ENCODE results near the gene NANOG. TPM values are rescaled to one million over a fixed set of nuclear protein-coding genes. Genes with fewer than 3 reads are reported as not detected.
"Not testable (repeated sequence)": the region's sequence is repeated elsewhere in the genome, so short reads cannot be mapped to it uniquely, and the experiment has no call there.

NANOG gene
- total RNA-seq, 3 donors from 2014 or later (not counting 1 experiment from before 2014, with no cell fraction given): not detected

- intact Hi-C loops (cut with micrococcal nuclease); H3K9me3 Mint-ChIP-seq; H3K4me1 ChIP-seq (ENCODE audit: control insufficient read depth, insufficient read depth, low read length); H3K36me3 ChIP-seq (ENCODE audit: control insufficient read depth, insufficient read depth, low read length); H3K4me1 Mint-ChIP-seq; H3K36me3 Mint-ChIP-seq; H3K4me3 ChIP-seq (ENCODE audit: low read length); DNase-seq; H3K9me3 ChIP-seq (ENCODE audit: control insufficient read depth, insufficient read depth, low read length); H3K27me3 ChIP-seq (ENCODE audit: control insufficient read depth, insufficient read depth, low read length): not testable (repeated sequence)
- Mint-ChIP-seq H3K27me3 (ENCODE audit: low read depth in 2 of 2) (peaks cover 15 to 16% of the 10 kb centered on the region in 2 donors), H3K27ac (peak overlapping the region in 1 of 2 donors; percentile 47), H3K4me3 (peak overlapping the region; percentile 55)
- peak overlapping the region; percentile 66 for H3K27ac ChIP-seq (ENCODE audit: low read length)
- WGBS (ENCODE audit: insufficient coverage): 8% methylated on average over 3 of the region's 8 CpGs
- peak in 1 of 3 donors; percentile 34 for ATAC-seq
These were observed 53.9 kb downstream of the NANOG start for GRCh38 chr12:7843149-7843548.

- H3K36me3 Mint-ChIP-seq; intact Hi-C loops (cut with micrococcal nuclease); H3K4me3 ChIP-seq (ENCODE audit: low read length); H3K4me1 Mint-ChIP-seq; H3K27me3 ChIP-seq (ENCODE audit: control insufficient read depth, insufficient read depth, low read length); H3K9me3 Mint-ChIP-seq; H3K9me3 ChIP-seq (ENCODE audit: control insufficient read depth, insufficient read depth, low read length); H3K36me3 ChIP-seq (ENCODE audit: control insufficient read depth, insufficient read depth, low read length); H3K4me1 ChIP-seq (ENCODE audit: control insufficient read depth, insufficient read depth, low read length); H3K27ac ChIP-seq (ENCODE audit: low read length): not testable (repeated sequence)
- ATAC-seq (peak; percentile 76 to 91 (median 77)), DNase-seq (peak in 1 of 2 donors; percentile 60)
- Mint-ChIP-seq H3K4me3 (peak overlapping the region; percentile 67), H3K27ac (peak overlapping the region in 1 of 2 donors; percentile 47), H3K27me3 (ENCODE audit: low read depth in 2 of 2) (peaks cover 16 to 17% of the 10 kb centered on the region in 2 donors)
- no CpG with 5 or more reads among the region's 9 CpGs for WGBS (ENCODE audit: insufficient coverage)
These were observed 54.4 kb downstream of the NANOG start for GRCh38 chr12:7843583-7843982.

GRCh38 chr12:7844116-7844515 is 54.9 kb downstream of the NANOG start:
- H3K4me3 Mint-ChIP-seq: no peak overlapping the region
- H3K4me1 Mint-ChIP-seq: peaks cover 0 to 5% of the 10 kb centered on the region in 2 donors
- H3K27me3 Mint-ChIP-seq (ENCODE audit: low read depth in 2 of 2): peaks cover 15 to 16% of the 10 kb centered on the region in 2 donors
- 83% methylated on average over 2 of the region's 5 CpGs for WGBS (ENCODE audit: insufficient coverage)
- TF ChIP-seq, protein P1, sequence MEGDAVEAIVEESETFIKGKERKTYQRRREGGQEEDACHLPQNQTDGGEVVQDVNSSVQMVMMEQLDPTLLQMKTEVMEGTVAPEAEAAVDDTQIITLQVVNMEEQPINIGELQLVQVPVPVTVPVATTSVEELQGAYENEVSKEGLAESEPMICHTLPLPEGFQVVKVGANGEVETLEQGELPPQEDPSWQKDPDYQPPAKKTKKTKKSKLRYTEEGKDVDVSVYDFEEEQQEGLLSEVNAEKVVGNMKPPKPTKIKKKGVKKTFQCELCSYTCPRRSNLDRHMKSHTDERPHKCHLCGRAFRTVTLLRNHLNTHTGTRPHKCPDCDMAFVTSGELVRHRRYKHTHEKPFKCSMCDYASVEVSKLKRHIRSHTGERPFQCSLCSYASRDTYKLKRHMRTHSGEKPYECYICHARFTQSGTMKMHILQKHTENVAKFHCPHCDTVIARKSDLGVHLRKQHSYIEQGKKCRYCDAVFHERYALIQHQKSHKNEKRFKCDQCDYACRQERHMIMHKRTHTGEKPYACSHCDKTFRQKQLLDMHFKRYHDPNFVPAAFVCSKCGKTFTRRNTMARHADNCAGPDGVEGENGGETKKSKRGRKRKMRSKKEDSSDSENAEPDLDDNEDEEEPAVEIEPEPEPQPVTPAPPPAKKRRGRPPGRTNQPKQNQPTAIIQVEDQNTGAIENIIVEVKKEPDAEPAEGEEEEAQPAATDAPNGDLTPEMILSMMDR (IDR thresholded peaks at IDR 0.05): no peak
- H3K9me3 ChIP-seq (ENCODE audit: control insufficient read depth, insufficient read depth, low read length): no peaks in the 10 kb centered on the region
- no peaks in the 10 kb centered on the region for H3K4me1 ChIP-seq (ENCODE audit: control insufficient read depth, insufficient read depth, low read length)
- no peak overlapping the region for H3K27ac ChIP-seq (ENCODE audit: low read length)
- H3K27ac Mint-ChIP-seq: no peak overlapping the region
- H3K27me3 ChIP-seq (ENCODE audit: control insufficient read depth, insufficient read depth, low read length): peaks cover 5% of the 10 kb centered on the region
- ATAC-seq (no peak), DNase-seq (no peak)
- no peaks in the 10 kb centered on the region for H3K36me3 ChIP-seq (ENCODE audit: control insufficient read depth, insufficient read depth, low read length)
- no peaks in the 10 kb centered on the region for H3K36me3 Mint-ChIP-seq
- no peaks in the 10 kb centered on the region for H3K9me3 Mint-ChIP-seq
- H3K4me3 ChIP-seq (ENCODE audit: low read length): no peak overlapping the region
- intact Hi-C loops (cut with micrococcal nuclease): no loop called here

DNA sequence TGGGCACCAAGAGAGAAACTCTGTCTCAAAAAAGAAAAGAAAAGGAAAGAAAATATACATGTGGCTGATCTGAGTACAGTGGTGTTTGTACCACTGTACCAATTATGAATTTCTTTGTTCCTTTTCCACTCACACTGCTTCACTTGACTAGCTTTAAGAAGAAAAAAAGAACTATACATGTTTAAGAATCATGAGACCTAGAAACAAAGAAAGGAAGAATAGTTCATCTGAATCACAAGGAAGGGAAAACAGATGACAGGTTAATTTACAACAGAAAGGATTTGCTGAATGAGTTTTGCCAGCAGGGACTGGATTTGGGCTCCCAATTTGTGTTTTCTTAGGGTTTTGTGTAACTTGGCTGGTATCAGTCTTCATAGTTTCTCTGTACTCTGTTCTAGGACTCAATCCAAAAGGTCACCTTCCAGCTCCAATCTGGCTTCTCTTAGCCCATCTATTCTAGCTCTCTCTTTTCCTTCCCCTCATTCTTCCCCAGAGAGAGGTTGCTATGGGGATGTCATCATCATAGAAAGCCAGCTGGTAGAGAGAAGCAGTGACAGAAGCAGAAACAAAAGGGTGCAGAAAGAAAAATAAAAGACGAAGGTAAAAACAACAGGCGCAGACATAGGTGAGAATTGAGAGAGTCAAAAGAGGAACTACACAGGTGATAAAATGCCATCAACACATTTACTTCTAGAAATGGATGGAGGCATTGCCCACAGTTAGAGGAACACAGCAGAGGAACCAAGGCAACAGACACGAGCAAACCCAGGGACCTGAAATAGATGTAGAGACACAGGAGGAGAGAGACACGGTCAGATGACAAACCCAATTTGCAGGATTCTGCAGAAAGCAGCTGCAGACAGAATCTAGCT is 58.3 kb downstream of the NANOG start:
- ATAC-seq: peak in 1 of 3 donors; percentile 54
- H3K27me3 Mint-ChIP-seq (ENCODE audit: low read depth in 2 of 2): peaks cover 17 to 26% of the 10 kb centered on the region in 2 donors

DNA sequence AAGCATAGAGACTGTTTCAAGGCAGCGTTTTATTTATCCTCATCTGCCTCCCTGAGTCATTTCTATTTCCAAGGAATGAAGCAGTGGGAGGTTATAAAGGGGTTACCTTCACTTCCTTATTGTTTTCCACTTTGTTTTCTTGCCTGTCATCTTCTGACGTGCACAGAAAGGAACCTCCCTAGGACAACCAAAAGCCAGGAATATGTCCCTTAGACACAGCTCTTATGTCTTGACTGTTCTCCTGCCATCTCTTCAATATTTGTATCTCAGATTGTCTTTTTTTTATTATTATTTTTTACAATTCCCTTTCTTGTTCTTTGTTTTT is 58.9 kb downstream of the NANOG start:
- H3K4me1 ChIP-seq (ENCODE audit: control insufficient read depth, insufficient read depth, low read length); intact Hi-C loops (cut with micrococcal nuclease); H3K9me3 Mint-ChIP-seq; H3K4me1 Mint-ChIP-seq; H3K36me3 ChIP-seq (ENCODE audit: control insufficient read depth, insufficient read depth, low read length); ATAC-seq; H3K9me3 ChIP-seq (ENCODE audit: control insufficient read depth, insufficient read depth, low read length); H3K4me3 Mint-ChIP-seq; H3K36me3 Mint-ChIP-seq; H3K27me3 ChIP-seq (ENCODE audit: control insufficient read depth, insufficient read depth, low read length); DNase-seq; H3K27ac ChIP-seq (ENCODE audit: low read length); H3K4me3 ChIP-seq (ENCODE audit: low read length): not testable (repeated sequence)
- H3K27ac Mint-ChIP-seq: peak overlapping the region in 1 of 2 donors; percentile 25
- 50% methylated on average over 1 of the region's 2 CpGs for WGBS (ENCODE audit: insufficient coverage)
- H3K27me3 Mint-ChIP-seq (ENCODE audit: low read depth in 2 of 2): peaks cover 17 to 32% of the 10 kb centered on the region in 2 donors

More for the DNA sequence above, 58.3 kb downstream of the NANOG start:
- H3K36me3 Mint-ChIP-seq; H3K9me3 Mint-ChIP-seq; H3K36me3 ChIP-seq (ENCODE audit: control insufficient read depth, insufficient read depth, low read length); H3K27me3 ChIP-seq (ENCODE audit: control insufficient read depth, insufficient read depth, low read length); H3K4me1 Mint-ChIP-seq; DNase-seq; H3K4me1 ChIP-seq (ENCODE audit: control insufficient read depth, insufficient read depth, low read length); H3K27ac ChIP-seq (ENCODE audit: low read length); intact Hi-C loops (cut with micrococcal nuclease); H3K9me3 ChIP-seq (ENCODE audit: control insufficient read depth, insufficient read depth, low read length); H3K4me3 Mint-ChIP-seq; H3K4me3 ChIP-seq (ENCODE audit: low read length): not testable (repeated sequence)
- peak overlapping the region in 1 of 2 donors; percentile 25 for H3K27ac Mint-ChIP-seq
- 63% methylated on average over 1 of the region's 4 CpGs for WGBS (ENCODE audit: insufficient coverage)

Other genes starting within 250 kb of the NANOG start
- gene APOBEC1, start 123.5 kb upstream of the NANOG start, total RNA-seq: not detected
- not detected for gene GDF3, start 93.6 kb upstream of the NANOG start, total RNA-seq
- not detected for gene DPPA3, start 78.0 kb upstream of the NANOG start, total RNA-seq
- gene CLEC4C, start 42.0 kb upstream of the NANOG start, total RNA-seq: under 1 TPM in 1 of 3 donors, not detected in 2; 0.54 TPM
- not detected for gene NANOGNB, start 24.2 kb upstream of the NANOG start, total RNA-seq
- gene SLC2A14, start 83.5 kb downstream of the NANOG start, total RNA-seq: 1 to 10 TPM in 1 of 3 donors, under 1 TPM in 2; 0.12 to 7.9 (median 0.25) TPM
- 100 to 1,000 TPM; 406 to 534 (median 427) TPM for gene SLC2A3, start 146.8 kb downstream of the NANOG start, total RNA-seq
- gene FOXJ2, start 243.3 kb downstream of the NANOG start, total RNA-seq: 10 to 100 TPM; 27.8 to 28.5 (median 28.4) TPM